Myocyte (in vitro differentiated cells): Measurements from ENCODE around the gene C12orf57. TPM values are rescaled to one million over a fixed set of nuclear protein-coding genes. Genes with fewer than 3 reads are reported as not detected.
"Not testable (repeated sequence)": the region's sequence is repeated elsewhere in the genome, so short reads cannot be mapped to it uniquely, and the experiment has no call there.

ENCODE experiments used
- DNase-seq: peaks from one replicate; pipeline ENCODE4 v3.0.0-alpha.2; 2012; ENCODE audit warnings: low read depth
- polyA plus RNA-seq: library from polyadenylated mRNA; unstranded; fragments of >200 nt; gene quantifications from one replicate; pipeline ENCODE4 v1.2.1, GENCODE V29; 2012; ENCODE audit warnings: missing spikeins
- total RNA-seq: library from RNA; depleted of rRNA; stranded (reverse); fragments of >200 nt; gene quantifications from 2 replicates; pipeline ENCODE4 v1.2.3, GENCODE V29; 2014

Gene C12orf57, protein sequence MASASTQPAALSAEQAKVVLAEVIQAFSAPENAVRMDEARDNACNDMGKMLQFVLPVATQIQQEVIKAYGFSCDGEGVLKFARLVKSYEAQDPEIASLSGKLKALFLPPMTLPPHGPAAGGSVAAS
- total RNA-seq: 116 and 166 TPM in 2 replicates
- 196 TPM for polyA plus RNA-seq

DNA sequence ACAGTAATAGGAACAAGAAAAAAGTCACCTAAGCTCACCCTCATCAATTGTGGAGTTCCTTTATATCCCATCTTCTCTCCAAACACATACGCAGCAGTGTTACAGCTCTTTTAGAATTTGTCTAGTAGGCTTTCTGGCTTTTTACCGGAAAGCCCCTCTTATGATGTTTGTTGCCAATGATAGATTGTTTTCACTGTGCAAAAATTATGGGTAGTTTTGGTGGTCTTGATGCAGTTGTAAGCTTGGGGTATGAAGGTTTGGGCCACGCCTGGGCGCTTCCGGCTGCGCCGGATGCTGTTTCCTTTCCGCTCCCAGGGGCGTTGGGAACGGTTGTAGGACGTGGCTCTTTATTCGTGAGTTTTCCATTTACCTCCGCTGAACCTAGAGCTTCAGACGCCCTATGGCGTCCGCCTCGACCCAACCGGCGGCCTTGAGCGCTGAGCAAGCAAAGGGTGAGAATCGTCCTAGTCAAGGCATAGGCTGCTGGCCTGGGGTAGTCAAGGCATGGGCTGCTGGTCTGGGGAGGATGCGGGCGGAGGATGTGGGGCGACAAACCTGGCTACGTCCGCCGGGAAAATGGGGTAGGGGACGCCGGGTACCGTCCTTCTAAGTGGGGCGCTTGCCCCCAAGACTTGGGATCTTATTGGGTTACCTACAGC is at the start of gene C12orf57, which contains the start of gene RNU7-1:
Gene C12orf57 (plus strand): TSS at position 301 of the 659 bp plus-strand sequence. CDS start 100 bp downstream, at position 401.
Gene RNU7-1 (plus strand): TSS at position 95 of the 659 bp plus-strand sequence.
- peak; percentile 89 for DNase-seq

DNA sequence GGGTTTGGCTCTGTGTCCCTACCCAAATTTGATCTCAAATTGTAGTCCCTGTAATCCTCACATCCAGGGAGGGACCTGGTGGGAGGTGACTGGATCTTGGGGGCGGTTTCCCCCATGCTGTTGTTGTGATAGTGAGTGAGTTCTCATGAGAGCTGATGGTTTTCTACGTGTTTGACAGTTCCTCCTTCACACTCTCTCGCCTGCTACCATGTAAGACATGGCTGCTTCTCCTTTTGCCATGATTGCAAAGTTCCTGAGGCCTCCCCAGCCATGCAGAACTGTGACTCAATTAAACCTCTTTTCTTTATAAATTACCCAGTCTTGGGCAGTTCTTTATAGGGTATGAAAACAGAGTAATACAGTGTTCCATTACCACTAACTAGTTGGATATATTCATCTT is 49.5 kb upstream of the C12orf57 start:
- no peak for DNase-seq

DNA sequence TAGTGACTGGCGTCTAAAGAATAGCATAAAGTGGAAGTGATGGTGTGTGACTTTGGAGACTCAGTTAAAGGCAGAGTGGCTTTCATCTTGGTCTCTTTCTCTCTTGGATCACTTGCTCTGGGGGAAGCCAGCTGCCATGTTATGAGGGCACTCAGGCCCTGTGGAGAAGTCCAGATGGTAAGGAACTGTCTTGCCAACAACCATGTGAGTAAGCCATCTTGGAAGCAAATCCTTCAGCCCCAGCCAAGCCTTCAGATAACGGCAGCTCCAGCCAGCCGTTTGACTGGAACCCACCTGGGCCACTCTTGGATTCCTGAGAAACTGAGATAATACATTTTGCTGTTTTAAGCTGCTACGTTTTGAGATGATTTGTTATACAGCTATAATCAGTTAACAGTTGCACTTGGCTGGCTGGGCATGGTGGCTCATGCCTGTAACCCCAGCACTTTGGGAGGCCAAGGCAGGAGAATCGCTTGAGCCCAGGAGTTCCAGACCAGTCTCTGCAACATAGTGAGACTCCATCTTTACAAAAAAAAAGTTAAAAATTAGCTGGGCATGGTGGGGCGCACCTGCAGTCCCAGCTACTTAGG is 46.9 kb upstream of the C12orf57 start:
- no peak for DNase-seq

DNA sequence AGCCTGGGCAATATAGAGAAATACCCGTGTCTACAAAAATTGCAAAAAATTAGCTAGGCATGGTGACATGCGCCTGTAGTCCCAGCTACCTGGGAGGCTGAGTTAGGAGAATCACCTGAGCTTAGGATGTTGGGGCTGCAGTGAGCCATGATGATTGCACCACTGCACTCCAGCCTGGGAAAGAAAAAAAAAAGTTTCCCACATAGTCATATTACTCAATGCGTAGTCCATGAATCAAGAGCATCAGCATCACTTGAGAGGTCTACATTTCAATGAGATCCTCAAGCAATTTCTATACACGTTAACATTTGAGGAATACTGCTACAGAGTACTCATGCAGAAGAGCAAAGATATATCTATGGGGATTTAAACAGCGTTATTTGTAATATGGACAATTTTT is 44.4 kb upstream of the C12orf57 start:
- no peak for DNase-seq

DNA sequence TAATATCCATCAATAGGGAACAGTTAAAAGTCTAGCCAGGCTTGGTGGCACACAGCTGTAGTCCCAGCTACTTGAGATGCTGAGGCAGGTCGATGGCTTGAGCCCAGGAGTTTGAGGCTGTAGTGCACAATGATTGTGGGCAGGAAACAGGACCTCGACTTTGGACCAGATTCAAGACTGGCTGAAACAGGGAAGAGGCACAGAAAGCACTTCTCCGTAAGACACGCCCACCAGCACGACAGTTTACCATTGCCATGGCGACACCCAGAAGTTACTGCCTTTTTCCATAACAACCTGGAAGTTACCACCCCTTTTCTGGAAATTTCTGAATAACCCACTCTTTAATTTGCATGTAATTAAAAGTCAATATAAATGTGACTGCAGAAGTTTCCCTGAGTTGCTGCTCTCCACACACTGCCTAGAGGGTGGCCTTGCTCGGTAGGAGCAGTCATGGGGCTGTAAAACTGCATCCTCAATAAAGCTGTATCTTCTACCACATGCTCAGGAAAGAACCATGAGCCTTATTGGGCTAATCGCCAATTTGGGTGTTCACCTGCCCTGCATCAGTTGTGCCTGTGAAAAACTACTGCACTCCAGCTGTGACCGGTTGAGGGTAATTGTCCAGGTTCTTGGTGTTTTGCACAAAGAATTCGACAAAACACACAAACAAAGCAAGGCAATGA is 43.8 kb upstream of the C12orf57 start:
- DNase-seq: peak; percentile 28

DNA sequence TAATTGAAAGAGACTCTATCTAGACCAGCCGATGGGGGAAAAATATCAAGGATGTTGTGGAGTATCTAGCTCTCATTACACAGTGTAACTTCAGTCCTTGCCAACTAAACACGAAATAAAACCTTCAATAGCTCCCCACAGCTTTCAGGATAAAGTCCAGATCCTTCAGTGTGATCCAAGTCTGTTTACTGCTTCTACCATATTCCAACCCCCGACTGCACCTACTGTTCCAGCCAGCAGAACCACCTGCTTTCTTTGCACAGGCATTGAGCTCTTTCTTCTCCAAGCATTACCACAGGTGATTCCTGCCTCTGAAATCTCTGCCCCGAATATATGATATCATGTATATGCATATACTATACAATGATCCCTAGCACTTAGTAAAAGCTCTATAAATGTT is 41.4 kb upstream of the C12orf57 start:
- no peak for DNase-seq

DNA sequence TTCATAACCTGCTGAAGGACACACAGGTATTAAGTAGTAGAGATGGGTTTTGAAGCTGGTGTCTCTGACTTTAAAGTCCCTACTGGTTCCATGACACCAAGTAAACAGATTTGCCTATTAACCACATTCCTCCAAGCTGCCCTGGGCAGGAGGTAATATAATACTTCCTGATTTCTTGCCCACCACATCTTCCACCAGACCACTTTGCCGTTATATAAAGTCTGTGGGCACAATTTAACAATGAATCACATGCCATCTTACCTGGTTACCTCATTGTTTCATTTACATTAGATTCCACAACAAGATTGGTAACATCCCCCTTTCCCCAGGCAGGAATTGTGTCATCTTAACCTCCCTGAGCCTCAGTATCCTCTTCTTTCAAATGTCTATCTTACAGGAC is 40.1 kb upstream of the C12orf57 start:
- DNase-seq: no peak

DNA sequence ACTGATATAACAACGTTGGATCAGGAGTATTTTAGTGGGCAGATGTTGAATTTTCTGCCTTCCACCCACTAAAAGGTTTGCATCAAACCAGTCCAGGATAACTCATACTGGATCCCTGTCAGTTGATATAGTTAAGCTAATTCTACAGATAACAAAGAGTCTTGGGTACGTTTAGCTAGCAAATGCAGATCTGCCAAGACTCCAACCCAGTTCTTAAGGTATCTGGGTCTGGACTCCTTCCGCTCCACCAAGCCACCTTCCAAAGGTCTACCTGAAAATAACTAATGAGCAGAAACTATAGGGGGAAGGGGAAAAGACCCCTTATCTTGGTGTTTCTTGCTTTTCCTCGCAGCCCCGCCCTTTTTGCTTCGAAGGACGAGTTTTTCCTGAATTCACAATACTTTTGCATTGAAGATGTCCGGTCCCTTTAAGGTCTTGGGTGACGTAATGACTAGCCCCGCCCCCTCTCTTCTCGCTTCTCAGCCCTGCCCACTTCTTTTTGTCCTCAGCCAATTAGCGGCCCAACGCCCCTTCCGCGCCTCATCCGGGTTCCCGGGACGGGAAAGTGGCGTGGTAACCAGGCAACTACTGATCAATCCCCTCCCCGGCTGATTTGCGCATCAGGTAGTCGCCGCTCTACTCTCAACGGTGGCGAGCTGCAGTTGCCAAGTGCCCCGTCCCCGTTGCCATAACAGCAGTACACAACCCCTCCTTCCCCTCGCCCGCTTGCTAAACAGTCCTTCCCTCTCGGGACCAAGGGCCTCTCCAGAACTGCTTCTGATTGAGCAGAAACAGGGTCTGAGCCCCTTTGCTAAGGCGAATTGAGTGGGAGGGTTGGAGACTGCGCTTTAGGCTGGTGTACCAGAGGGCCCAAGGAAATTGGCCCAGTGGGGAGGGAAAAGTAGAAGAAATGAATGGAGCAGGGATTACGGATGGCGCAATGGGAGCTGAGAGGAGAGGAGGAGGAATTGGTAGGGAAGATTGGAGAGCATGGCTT is 39.2 kb upstream of the C12orf57 start, which contains the start of gene LRRC23:
Gene LRRC23 (plus strand): TSS at position 543 of the 997 bp plus-strand sequence. CDS start 812 bp downstream, outside the sequence.
- DNase-seq: peak; percentile 95

DNA sequence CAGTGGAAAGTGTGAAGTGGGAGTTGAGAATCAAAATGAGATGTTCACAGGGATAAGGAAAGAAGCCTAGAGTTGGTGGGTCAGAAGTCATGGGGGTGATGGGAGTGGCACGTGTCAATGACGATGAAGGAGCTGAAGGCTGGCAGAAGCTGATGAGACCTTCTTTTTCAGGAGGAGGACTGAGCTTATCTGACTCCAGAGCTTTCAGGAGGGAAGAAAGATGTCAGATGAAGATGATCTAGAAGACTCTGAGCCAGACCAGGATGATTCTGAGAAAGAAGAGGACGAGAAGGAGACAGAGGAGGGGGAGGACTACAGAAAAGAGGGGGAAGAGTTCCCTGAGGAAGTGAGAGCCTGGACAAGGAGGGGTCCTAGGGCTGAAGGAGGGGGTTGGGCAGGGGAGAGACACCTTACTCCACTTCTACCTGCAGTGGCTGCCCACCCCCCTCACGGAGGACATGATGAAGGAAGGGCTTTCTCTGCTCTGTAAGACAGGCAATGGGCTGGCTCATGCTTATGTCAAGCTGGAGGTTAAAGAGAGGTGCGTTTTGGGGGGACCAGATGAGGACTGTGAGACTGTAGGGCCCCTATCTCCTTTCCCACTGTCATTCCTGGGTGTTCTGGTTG is 38.3 kb upstream of the C12orf57 start:
- no peak for DNase-seq

DNA sequence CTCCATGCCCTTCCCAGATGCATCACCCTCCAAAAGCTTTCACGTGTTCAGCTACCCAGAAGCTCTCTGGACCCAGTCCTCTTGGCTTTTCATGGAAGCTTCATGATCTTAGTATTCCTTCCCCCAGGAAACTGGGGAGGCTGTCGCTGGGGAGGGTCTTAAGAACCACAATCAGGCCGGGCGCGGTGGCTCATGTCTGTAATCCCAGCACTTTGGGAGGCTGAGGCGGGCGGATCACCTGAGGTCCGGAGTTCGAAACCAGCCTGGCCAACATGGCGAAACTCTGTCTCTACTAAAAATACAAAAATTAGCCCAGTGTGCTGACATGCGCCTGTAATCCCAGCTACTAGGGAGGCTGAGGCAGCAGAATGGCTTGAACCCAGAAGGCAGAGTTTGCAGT is 35.7 kb upstream of the C12orf57 start:
- not testable (repeated sequence) for DNase-seq

DNA sequence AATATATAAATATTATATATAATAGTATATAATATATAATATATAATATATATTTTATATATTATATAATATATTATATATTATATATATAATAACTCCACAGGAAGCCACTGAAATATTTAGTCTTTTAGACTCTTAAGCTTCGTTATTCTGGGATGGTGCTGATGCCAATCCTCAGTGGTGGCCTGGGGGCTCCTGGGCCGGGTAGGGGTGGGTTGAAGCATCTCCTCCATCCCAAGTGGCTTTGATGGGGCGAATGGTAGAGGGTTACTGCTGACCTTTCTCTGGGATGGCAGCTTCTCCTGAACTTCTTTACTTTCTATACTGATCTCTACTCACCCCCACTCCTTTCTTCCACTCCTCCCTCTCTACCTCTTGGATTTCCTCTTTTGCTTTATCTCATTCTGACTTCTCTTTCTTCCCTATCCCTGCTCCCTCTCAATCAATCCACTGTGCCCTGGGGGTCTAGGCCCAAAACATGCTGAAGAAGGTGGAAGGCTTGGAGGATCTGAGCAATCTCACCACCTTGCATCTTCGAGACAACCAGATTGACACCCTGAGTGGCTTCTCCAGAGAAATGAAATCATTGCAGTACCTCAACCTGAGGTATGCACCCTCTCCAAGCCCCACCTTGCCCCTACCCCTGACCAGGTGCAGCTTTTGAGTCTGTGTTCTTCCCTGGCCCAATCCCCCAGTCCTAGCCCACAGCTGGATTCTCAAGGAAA is 34.2 kb upstream of the C12orf57 start:
- DNase-seq: no peak

DNA sequence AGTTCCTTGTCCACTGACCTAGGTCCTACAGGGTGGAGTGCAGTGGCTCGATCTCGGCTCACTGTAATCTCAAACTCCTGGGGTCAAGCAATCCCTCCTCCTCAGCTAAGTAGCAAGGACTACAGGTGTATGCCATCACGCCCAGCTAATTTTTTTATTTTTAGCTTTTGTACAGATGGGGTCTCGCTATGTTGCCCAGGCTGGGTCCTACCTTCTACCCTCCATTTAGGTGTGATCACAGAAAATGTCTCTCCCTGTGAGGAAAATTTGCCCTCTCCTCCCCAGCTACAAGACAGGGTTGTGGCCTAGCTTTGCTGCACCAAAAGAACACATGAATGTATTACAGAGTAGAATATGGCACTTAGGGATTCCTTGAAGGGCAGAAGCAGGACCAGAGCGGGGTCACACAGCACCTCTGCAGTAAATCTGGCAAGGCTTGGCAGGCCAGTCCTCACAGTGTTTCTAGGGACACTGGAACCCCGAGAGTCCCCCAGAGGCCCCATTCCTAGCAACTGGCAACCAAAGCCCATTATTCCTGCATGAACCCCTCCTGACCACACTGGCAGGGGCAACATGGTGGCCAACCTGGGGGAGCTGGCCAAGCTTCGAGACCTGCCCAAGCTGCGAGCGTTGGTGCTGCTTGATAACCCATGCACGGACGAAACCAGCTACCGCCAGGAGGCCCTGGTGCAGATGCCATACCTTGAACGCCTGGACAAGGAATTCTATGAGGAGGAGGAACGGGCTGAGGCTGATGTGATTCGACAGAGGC is 31.5 kb upstream of the C12orf57 start:
- no peak for DNase-seq

DNA sequence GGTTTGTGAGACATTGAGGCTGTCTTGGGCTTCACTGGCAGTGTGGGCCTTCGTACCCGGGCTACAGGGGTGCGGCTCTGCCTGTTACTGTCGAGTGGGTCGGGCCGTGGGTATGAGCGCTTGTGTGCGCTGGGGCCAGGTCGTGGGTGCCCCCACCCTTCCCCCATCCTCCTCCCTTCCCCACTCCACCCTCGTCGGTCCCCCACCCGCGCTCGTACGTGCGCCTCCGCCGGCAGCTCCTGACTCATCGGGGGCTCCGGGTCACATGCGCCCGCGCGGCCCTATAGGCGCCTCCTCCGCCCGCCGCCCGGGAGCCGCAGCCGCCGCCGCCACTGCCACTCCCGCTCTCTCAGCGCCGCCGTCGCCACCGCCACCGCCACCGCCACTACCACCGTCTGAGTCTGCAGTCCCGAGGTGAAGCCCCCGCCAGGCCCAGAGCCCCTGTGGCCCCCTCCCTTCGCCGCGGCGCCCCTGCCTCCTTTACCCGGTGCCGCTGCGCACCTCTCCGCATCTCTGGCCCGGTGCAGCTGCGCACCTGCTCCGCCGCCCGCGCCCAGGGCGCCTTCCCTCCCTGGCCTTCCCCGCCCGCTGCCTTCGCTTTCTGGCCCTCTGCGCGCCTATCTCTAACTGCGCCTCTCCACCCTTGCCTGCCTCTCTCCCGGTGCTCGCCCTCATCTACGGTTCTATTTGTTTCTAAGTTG is 29.4 kb upstream of the C12orf57 start, which contains the start of gene ENO2:
Gene ENO2 (plus strand): TSS at position 335 of the 701 bp plus-strand sequence. CDS start 1,253 bp downstream, outside the sequence.
- peak; percentile 66 for DNase-seq

DNA sequence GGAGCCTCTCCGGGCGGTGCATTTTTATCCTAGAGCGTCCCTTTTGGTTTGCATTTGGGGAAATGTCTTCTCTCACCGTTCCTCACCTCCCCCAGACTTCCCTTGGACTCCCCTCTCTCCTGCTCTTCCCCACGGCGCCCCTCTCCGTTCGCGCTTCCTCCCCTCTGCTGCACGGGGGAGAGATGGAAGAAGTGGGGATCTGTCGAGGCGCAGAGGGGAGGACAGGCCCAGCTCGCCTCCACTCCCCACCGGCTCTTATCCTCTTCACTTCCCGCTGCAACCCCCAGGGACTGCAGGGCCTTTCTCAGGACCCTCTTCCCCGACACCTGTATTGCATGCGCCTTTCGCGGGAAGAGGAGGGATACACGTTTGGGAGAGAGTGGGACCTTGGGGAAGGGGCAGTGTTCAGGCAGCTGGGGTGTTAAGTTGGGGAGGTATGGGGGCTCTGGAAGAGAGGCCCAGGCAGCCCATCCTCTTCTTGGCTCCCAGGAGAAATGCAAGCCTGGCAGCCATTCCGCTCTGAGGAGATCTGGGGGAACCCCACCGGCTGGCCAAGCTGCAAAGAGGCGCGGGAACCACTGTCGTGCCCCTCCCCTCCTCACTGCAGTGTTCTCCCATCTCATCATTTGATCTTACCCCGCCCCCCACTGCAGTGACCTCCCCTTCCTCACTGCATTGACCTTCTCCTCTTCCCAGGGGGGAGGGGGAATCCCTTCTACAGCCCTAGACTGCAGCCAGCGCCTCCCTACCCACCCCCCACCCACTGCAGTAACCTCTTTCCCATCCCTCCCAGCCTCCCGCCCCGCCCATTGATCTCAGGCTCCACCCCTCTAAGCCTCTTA is 28.7 kb upstream of the C12orf57 start:
- no peak for DNase-seq

DNA sequence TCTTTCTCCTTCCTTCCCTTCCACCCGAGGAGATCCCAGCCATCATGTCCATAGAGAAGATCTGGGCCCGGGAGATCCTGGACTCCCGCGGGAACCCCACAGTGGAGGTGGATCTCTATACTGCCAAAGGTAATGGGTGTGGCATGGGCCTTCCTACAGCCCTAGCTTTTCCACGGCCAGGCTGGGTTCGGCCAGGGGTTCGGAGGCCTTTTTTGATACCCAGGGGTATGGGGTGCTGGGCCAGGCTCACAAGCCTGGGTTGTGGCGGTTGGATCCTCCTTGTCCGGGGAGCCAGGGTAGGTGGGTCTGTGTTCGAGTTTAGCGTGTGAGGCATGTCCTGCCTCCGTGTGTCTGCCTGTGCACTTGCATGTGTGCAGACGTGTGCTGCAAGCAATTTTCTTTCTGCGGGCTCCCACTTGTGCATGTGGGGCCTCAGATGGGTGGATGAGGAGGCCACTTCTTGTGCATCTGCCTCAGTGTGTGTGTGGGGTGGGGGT is 28.0 kb upstream of the C12orf57 start:
- DNase-seq: no peak

DNA sequence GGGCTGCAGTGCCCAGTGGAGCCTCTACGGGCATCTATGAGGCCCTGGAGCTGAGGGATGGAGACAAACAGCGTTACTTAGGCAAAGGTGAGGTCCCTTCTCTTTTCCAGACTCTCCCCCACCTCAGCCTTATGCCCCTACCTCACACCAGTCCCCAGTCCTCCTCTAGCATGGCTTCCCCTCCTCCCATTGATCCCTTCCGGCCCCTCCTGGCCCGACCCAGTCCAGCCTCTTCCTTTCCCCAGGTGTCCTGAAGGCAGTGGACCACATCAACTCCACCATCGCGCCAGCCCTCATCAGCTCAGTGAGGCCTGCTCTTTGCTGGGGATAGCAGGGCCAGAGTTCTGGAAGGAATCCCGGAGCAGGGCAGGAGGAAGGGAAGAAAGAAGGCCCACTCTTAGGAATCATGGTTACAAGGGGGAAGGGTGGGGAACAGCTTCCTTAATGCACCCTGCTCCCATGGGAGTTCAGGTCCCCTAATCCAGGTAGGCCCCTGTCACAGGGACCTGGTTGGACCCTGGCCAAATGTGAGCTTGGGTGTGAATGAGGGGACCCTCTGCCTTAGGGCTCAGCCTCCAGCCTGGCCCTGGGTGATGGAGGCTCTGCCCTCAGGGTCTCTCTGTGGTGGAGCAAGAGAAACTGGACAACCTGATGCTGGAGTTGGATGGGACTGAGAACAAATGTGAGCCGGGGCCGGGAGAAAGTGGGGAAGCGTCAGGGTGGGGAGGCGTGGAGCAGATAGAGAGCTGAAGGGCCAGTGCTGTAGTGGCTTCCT is 27.2 kb upstream of the C12orf57 start:
- no peak for DNase-seq
